Dermis microvascular lymphatic vessel endothelial cell (primary cell): Measurements from ENCODE around the gene BATF2. TPM values are rescaled to one million over a fixed set of nuclear protein-coding genes. Genes with fewer than 3 reads are reported as not detected.
"Not testable (repeated sequence)": the region's sequence is repeated elsewhere in the genome, so short reads cannot be mapped to it uniquely, and the experiment has no call there.

Experiments used
- DNase-seq, 2 donors: peaks; one replicate each; pipeline versions ENCODE4 v3.0.0 to v3.0.0-alpha.2; 2010; ENCODE audit warnings: low read depth in 2 of 2
- total RNA-seq: library from RNA; depleted of rRNA; stranded (reverse); fragments of >200 nt; gene quantifications from 2 replicates; pipeline ENCODE4 v1.2.1, GENCODE V29; 2014

BATF2 gene
- 0.39 and 0.63 TPM in 2 replicates for total RNA-seq

- DNase-seq: peak in 1 of 2 donors; percentile 52
These were observed at the start of gene BATF2 for GRCh38 chr11:64996710-64997380. TSS of gene BATF2 (minus strand) at chr11:64996971. CDS start at chr11:64996914, 57 bp downstream.

GRCh38 chr11:65045728-65046127 is 49.0 kb upstream of the BATF2 start:
- no peak for DNase-seq

- no peak for DNase-seq
These were observed 48.3 kb upstream of the BATF2 start for GRCh38 chr11:65045061-65045460.

- DNase-seq: no peak
These were observed 47.2 kb upstream of the BATF2 start for GRCh38 chr11:65043881-65044501.

GRCh38 chr11:65042891-65043290 is 46.1 kb upstream of the BATF2 start:
- no peak for DNase-seq

GRCh38 chr11:65040847-65041622 is 44.3 kb upstream of the BATF2 start, which contains the start of gene SAC3D1:
TSS of gene SAC3D1 (plus strand) at chr11:65041210. CDS start at chr11:65041293, 83 bp downstream.
- peak; percentile 79 to 92 for DNase-seq

- no peak for DNase-seq
These were observed 43.7 kb upstream of the BATF2 start for GRCh38 chr11:65040520-65040846.

- no peak for DNase-seq
These were observed 40.2 kb upstream of the BATF2 start for GRCh38 chr11:65036931-65037330.

- DNase-seq: no peak
These were observed 38.8 kb upstream of the BATF2 start for GRCh38 chr11:65035579-65035978.

- DNase-seq: no peak
These were observed 37.7 kb upstream of the BATF2 start for GRCh38 chr11:65034423-65034822.

- no peak for DNase-seq
These were observed 35.4 kb upstream of the BATF2 start for GRCh38 chr11:65032216-65032615.

- peak; percentile 93 to 97 for DNase-seq
These were observed 30.7 kb upstream of the BATF2 start, which contains the start of gene SNX15 for GRCh38 chr11:65027213-65028067. TSS of gene SNX15 (plus strand) at chr11:65027439. CDS start at chr11:65027538, 99 bp downstream.

- no peak for DNase-seq
These were observed 30.0 kb upstream of the BATF2 start for GRCh38 chr11:65026810-65027209.

GRCh38 chr11:65023502-65023901 is 26.7 kb upstream of the BATF2 start:
- not testable (repeated sequence) for DNase-seq

- no peak for DNase-seq
These were observed 24.7 kb upstream of the BATF2 start for GRCh38 chr11:65021509-65021908.

- DNase-seq: no peak
These were observed 24.2 kb upstream of the BATF2 start for GRCh38 chr11:65021003-65021402.

- no peak for DNase-seq
These were observed 23.1 kb upstream of the BATF2 start for GRCh38 chr11:65019824-65020223.

- no peak for DNase-seq
These were observed 21.2 kb upstream of the BATF2 start for GRCh38 chr11:65017937-65018336.

GRCh38 chr11:65016705-65017104 is 19.9 kb upstream of the BATF2 start:
- DNase-seq: no peak

GRCh38 chr11:65014726-65015227 is 18.0 kb upstream of the BATF2 start:
- no peak for DNase-seq
